GM18873 (cell line): Measurements from ENCODE around the gene KBTBD12.

ENCODE experiments used
- ATAC-seq: cut with Tn5 transposase; IDR thresholded peaks from one replicate; pipeline ENCODE4 v1.9.1; 2021; ENCODE audit warnings: mild to moderate bottlenecking, moderate library complexity, moderate number of reproducible peaks; ENCODE audit not compliant: unreplicated experiment, low FRiP score

Gene KBTBD12

DNA sequence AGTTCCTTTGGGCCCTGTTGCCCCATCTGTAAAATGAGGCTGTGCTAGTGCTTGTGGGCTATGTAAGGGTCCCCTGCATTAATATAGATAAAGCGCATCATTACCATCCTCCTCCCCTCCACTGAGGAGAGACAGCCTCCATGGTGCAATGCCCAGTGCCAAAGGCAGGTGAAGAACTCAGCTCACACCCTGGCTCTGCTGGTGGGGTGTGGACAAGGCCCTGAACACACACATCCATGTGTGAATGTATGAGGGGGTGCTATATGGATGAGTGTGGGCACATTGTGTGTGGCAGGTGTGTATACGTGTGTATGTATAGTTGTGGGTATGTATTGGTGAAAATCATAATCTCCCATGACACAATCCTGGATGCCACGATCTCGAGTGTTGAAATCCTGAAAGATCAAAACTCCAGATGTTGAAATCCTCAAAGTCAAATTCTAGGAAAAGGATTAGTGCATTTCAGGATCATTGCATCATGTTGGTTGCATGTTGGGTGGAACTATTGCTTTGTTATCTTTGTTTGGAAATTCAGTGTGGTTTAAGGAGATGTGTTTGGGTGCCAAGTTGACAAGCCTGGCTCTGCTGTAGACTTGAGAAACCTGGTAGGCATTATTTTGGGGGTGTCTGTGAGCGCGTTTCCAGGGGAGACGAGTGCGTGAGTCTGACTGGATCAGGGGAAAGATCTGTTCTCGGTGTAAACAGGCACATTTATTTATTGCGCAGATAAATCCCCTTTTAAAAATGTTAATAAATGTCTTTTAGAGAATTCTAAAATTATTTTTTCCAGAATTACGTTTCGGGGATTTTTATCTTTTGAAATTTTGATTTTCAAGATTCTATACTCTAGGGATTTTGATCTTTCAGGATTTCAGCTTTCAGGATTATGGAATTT is 95.2 kb downstream of the KBTBD12 start:
- no peak for ATAC-seq

DNA sequence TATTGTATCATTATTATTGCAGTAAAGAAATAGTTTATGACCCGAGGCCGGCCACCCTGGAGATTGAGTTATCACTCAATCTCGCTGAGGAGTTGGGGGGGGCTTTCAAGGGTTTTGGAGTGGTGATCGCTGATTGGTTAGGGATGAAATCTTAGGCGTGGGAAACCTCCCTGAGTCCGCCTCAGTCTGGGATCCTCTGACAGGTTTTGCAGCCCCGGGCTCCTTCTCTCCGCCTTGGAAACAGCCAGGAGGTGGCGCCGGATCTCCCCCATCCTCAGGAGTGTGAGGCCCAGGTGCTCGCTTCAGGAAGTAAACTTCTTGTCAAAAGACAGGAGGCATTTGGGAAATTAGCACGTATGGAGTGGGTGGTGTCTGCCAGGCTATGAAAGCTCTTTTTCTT is 96.1 kb downstream of the KBTBD12 start:
- ATAC-seq = no peak

DNA sequence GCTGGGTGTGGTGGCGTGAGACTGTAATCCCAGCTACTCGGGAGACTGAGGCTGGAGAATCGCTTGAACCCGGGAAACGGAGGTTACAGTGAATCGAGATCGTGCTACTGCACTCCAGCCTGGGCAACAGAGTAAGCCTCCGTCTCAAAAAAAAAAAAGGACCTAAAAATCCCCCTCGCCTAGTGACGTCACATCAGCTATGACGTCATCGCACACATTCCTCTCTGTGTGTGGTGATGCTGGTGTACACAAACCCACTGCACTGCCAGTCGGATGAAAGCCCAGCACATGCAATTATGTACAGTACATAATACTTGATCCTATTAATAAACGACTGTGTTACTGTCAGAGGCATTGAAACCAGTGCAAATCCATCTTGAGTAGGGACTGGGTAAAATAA is 97.0 kb downstream of the KBTBD12 start:
- ATAC-seq = no peak

DNA sequence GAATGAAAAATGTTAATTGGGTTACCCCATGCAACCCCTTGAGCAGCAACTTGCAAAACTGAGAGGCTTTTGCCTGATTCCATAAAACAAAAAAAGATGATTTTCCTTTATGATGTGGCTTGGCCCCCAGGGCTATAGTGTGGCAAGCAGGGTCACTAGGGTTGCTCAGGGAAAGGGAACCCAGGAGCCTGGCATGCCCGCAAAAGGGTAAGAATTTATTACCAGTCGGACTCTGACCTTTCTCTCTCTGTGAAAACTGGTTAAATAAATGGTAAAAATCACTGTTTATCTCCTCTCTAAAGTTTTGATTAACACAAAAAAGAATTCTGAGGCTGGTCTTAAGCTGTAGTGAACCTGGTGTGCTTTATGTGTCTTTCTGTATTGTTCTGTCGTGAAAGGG is 99.5 kb downstream of the KBTBD12 start:
- ATAC-seq = no peak

GRCh38 chr3:128016502-128016901 is 101.5 kb downstream of the KBTBD12 start:
- no peak for ATAC-seq

GRCh38 chr3:128021768-128022372 is 106.8 kb downstream of the KBTBD12 start:
- no peak for ATAC-seq

- no peak for ATAC-seq
Measured at GRCh38 chr3:128033102-128033501, 118.1 kb downstream of the KBTBD12 start.

DNA sequence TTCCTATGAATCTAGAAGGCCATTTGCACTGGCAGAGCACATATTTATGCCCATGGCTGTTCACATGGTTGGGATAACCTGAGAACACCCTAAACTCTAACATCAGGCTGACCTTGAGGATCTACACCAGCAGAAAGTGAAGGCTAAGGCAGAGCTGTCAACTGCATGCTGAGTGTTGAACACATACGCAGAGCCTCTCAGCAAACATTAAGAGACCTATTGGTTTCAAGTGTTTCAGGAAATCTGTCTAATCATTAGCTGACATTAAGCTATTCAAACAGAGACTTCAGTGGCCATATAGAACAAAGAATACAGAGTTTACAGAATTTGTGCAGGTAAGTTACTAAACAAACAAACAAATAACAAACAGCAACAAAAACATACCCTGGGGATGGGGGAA is 121.1 kb downstream of the KBTBD12 start:
- ATAC-seq = no peak
